ENCODE results near the gene CAMSAP2.

DNA sequence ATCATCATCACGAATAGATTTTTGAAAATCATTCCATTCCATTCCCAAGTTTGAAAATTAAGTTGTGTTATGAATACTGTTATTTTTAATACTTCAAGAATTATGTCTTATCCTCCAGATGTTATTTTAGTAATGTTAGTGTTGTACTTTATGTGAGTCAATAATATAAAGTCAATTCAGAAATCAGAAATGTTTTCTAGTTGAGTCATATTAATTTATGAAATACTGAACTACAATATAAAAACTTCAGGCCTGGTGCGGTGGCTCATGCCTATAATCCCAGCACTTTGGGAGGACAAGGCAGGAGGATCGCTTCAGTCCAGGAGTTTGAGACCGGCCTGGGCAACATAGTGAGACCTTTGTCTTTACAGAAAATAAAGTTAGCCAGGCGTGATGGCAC lies 95.7 kb downstream of the CAMSAP2 start:
- no peak for TF ChIP-seq EP300 (IDR thresholded peaks at IDR 0.05; ENCODE audit: borderline replicate concordance in 1 of 2, low read depth in 1 of 2, low read length in 1 of 2)
- TF ChIP-seq, protein P1, sequence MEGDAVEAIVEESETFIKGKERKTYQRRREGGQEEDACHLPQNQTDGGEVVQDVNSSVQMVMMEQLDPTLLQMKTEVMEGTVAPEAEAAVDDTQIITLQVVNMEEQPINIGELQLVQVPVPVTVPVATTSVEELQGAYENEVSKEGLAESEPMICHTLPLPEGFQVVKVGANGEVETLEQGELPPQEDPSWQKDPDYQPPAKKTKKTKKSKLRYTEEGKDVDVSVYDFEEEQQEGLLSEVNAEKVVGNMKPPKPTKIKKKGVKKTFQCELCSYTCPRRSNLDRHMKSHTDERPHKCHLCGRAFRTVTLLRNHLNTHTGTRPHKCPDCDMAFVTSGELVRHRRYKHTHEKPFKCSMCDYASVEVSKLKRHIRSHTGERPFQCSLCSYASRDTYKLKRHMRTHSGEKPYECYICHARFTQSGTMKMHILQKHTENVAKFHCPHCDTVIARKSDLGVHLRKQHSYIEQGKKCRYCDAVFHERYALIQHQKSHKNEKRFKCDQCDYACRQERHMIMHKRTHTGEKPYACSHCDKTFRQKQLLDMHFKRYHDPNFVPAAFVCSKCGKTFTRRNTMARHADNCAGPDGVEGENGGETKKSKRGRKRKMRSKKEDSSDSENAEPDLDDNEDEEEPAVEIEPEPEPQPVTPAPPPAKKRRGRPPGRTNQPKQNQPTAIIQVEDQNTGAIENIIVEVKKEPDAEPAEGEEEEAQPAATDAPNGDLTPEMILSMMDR (IDR thresholded peaks at IDR 0.05): no peak
- TF ChIP-seq TEAD4 (IDR thresholded peaks at IDR 0.05; ENCODE audit: borderline replicate concordance, insufficient read depth): no peak
- TF ChIP-seq POLR2AphosphoS5 (IDR thresholded peaks at IDR 0.05; ENCODE audit: low read depth, low read length): no peak
- TF ChIP-seq, protein P2, sequence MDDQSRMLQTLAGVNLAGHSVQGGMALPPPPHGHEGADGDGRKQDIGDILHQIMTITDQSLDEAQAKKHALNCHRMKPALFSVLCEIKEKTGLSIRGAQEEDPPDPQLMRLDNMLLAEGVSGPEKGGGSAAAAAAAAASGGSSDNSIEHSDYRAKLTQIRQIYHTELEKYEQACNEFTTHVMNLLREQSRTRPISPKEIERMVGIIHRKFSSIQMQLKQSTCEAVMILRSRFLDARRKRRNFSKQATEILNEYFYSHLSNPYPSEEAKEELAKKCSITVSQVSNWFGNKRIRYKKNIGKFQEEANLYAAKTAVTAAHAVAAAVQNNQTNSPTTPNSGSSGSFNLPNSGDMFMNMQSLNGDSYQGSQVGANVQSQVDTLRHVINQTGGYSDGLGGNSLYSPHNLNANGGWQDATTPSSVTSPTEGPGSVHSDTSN (IDR thresholded peaks at IDR 0.05): no peak
